K562 (cell line): ENCODE data around the gene ZSWIM4.

Experiments
- CHD1 ChIP-seq: fragments of 200-600 bp; sonication (generic); IDR thresholded peaks from one replicate; pipeline ENCODE4 v1.6.1; 2012; ENCODE audit warnings: mild to moderate bottlenecking, moderate library complexity, low read length, inconsistent platforms
- CTCF ChIP-seq, 3 experiments: IDR thresholded peaks in 2 of 3; conservative IDR thresholded peaks in 1 of 3; 2 replicates each; pipeline ENCODE4 v1.5.1; 2011 to 2012; ENCODE audit warnings: low read length in 3 of 3, mild to moderate bottlenecking in 3 of 3, control low read depth in 2 of 3, improper control_type of control experiment in 1 of 3, inconsistent platforms in 1 of 3, low read depth in 1 of 3, mixed read lengths in 1 of 3, moderate library complexity in 1 of 3; ENCODE audit not compliant: insufficient read depth in 2 of 3
- GTF2F1 ChIP-seq: IDR thresholded peaks from 2 replicates; pipeline ENCODE4 v1.6.1; 2011; ENCODE audit warnings: low read depth, low read length, improper control_type of control experiment
- NRF1 ChIP-seq, 2 experiments: fragments of 450-650 bp; IDR thresholded peaks in 1 of 2; conservative IDR thresholded peaks in 1 of 2; 2 replicates each; pipeline ENCODE4 v1.6.1; 2014; ENCODE audit warnings: mild to moderate bottlenecking in 2 of 2
- PRMT5 ChIP-seq: sonication (generic); formaldehyde crosslinking; IDR thresholded peaks from 2 replicates; pipeline ENCODE4 v1.5.0; 2020; ENCODE audit warnings: missing genetic modification reagents
- RFX5 ChIP-seq: IDR thresholded peaks from 2 replicates; pipeline ENCODE4 v1.6.1; 2011; ENCODE audit warnings: low read depth, mild to moderate bottlenecking, improper control_type of control experiment, low read length
- SRSF3 ChIP-seq: fragments of 200-400 bp; formaldehyde crosslinking; IDR thresholded peaks from 2 replicates; pipeline ENCODE4 v1.6.1; 2016; ENCODE audit warnings: mild to moderate bottlenecking, low read length, moderate library complexity; ENCODE audit not compliant: insufficient read depth

GRCh38 chr19:13763265-13763664 lies 32.0 kb upstream of the ZSWIM4 start:
- TF ChIP-seq SRSF3 (no peak), PRMT5 (no peak), RFX5 (no peak), GTF2F1 (no peak), NRF1 (conservative IDR thresholded peaks at IDR 0.05 in 1 of 2, IDR thresholded peaks at IDR 0.05 in 1 of 2) (no peak), CTCF (IDR thresholded peaks at IDR 0.05 in 2 of 3, conservative IDR thresholded peaks at IDR 0.05 in 1 of 3; ENCODE audit: insufficient read depth in 2 of 3, low read depth in 1 of 3, low read length in 3 of 3) (no peak), CHD1 (no peak)
